Tibial artery (tissue), 4 donors: ENCODE measurements around the gene TMEM87A.

ENCODE experiments used
- DNase-seq, 2 donors: peaks; one replicate each; pipeline ENCODE4 v3.0.0-alpha.2; 2019
- H3K27ac ChIP-seq, 2 donors: fragments of 200-600 bp; sonication (generic) in 1 of 2; 1 replicate in 1 of 2; 2 replicates in 1 of 2; pipeline ENCODE4 v1.5.1; 2018 to 2019; ENCODE audit warnings: mild to moderate bottlenecking in 1 of 2
- H3K27me3 ChIP-seq, 2 donors: fragments of 200-600 bp; sonication (generic) in 1 of 2; one replicate each; pipeline versions ENCODE4 v1.5.1 to v1.6.0; 2016 to 2019
- H3K36me3 ChIP-seq, 3 donors: fragments of 200-600 bp; sonication (generic) in 2 of 3; one replicate each; pipeline ENCODE4 v1.5.1; 2016 to 2019; ENCODE audit warnings: mild to moderate bottlenecking in 2 of 3
- H3K4me1 ChIP-seq, 4 donors: fragments of 200-600 bp; sonication (generic) in 2 of 4; 1 replicate in 3 of 4; 2 replicates in 1 of 4; pipeline ENCODE4 v1.5.1; 2016 to 2019
- H3K4me3 ChIP-seq, 2 donors: fragments of 200-600 bp; sonication (generic) in 1 of 2; 1 replicate in 1 of 2; 2 replicates in 1 of 2; pipeline ENCODE4 v1.5.1; 2018 to 2019; ENCODE audit warnings: mild to moderate bottlenecking in 2 of 2
- H3K9me3 ChIP-seq, 3 donors: fragments of 200-600 bp; sonication (generic) in 1 of 3; one replicate each; pipeline ENCODE4 v1.5.1; 2016 to 2019
- intact Hi-C: fragments of 100-400 bp; cut with DNase I; formaldehyde crosslinking; loops from one replicate; pipeline ENCODE4 v1.15.0; 2023; ENCODE audit warnings: low total_unique reads
- TF ChIP-seq, protein P1 (sequence below), 2 experiments: fragments of 200-600 bp in 1 of 2; fragments of 450-650 bp in 1 of 2; IDR thresholded peaks; one replicate each; pipeline ENCODE4 v1.5.1; 2017 to 2019; ENCODE audit warnings: antibody characterized with exemption in 2 of 2, mild to moderate bottlenecking in 1 of 2, moderate library complexity in 1 of 2

Gene TMEM87A

GRCh38 chr15:42220216-42220615, 53.0 kb downstream of the TMEM87A start:
- no peak for DNase-seq
- Histone ChIP-seq H3K27me3 (no peaks in the 10 kb centered on the region), H3K27ac (no peak overlapping the region), H3K9me3 (no peaks in the 10 kb centered on the region), H3K4me1 (no peaks in the 10 kb centered on the region), H3K36me3 (peaks cover 69 to 97% (median 77%) of the 10 kb centered on the region in 3 donors), H3K4me3 (no peak overlapping the region)
- intact Hi-C loops = no loop called here
- TF ChIP-seq, protein P1, sequence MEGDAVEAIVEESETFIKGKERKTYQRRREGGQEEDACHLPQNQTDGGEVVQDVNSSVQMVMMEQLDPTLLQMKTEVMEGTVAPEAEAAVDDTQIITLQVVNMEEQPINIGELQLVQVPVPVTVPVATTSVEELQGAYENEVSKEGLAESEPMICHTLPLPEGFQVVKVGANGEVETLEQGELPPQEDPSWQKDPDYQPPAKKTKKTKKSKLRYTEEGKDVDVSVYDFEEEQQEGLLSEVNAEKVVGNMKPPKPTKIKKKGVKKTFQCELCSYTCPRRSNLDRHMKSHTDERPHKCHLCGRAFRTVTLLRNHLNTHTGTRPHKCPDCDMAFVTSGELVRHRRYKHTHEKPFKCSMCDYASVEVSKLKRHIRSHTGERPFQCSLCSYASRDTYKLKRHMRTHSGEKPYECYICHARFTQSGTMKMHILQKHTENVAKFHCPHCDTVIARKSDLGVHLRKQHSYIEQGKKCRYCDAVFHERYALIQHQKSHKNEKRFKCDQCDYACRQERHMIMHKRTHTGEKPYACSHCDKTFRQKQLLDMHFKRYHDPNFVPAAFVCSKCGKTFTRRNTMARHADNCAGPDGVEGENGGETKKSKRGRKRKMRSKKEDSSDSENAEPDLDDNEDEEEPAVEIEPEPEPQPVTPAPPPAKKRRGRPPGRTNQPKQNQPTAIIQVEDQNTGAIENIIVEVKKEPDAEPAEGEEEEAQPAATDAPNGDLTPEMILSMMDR (IDR thresholded peaks at IDR 0.05) = no peak

- no peak for DNase-seq
- peaks cover 58 to 89% (median 72%) of the 10 kb centered on the region in 3 donors for H3K36me3 ChIP-seq
- no peak overlapping the region for H3K4me3 ChIP-seq
- H3K4me1 ChIP-seq = no peaks in the 10 kb centered on the region
- no peaks in the 10 kb centered on the region for H3K27me3 ChIP-seq
- TF ChIP-seq, protein P1 (IDR thresholded peaks at IDR 0.05) = no peak
- H3K9me3 ChIP-seq = no peaks in the 10 kb centered on the region
- H3K27ac ChIP-seq = no peak overlapping the region
- intact Hi-C loops = no loop called here
Observed at GRCh38 chr15:42218953-42219592, 54.2 kb downstream of the TMEM87A start.

- intact Hi-C loops = no loop called here
- H3K27me3 ChIP-seq = no peaks in the 10 kb centered on the region
- no peak overlapping the region for H3K27ac ChIP-seq
- peaks cover 43 to 86% (median 72%) of the 10 kb centered on the region in 3 donors for H3K36me3 ChIP-seq
- TF ChIP-seq, protein P1 (IDR thresholded peaks at IDR 0.05) = no peak
- DNase-seq = no peak
- no peaks in the 10 kb centered on the region for H3K4me1 ChIP-seq
- H3K4me3 ChIP-seq = no peak overlapping the region
- no peaks in the 10 kb centered on the region for H3K9me3 ChIP-seq
Observed at GRCh38 chr15:42217568-42217967, 55.7 kb downstream of the TMEM87A start.

GRCh38 chr15:42215913-42216829, 57.1 kb downstream of the TMEM87A start:
- TF ChIP-seq, protein P1 (IDR thresholded peaks at IDR 0.05) = no peak
- no peak for DNase-seq
- Histone ChIP-seq H3K27ac (no peak overlapping the region), H3K4me1 (no peaks in the 10 kb centered on the region), H3K9me3 (no peaks in the 10 kb centered on the region), H3K27me3 (no peaks in the 10 kb centered on the region), H3K4me3 (no peak overlapping the region), H3K36me3 (peaks cover 51 to 88% (median 72%) of the 10 kb centered on the region in 3 donors)
- intact Hi-C loops = no loop called here

- TF ChIP-seq, protein P1 (IDR thresholded peaks at IDR 0.05) = no peak
- Histone ChIP-seq H3K27ac (no peak overlapping the region), H3K36me3 (peaks cover 51 to 88% (median 79%) of the 10 kb centered on the region in 3 donors), H3K4me1 (no peaks in the 10 kb centered on the region), H3K27me3 (no peaks in the 10 kb centered on the region), H3K9me3 (no peaks in the 10 kb centered on the region), H3K4me3 (no peak overlapping the region)
- intact Hi-C loops = no loop called here
- no peak for DNase-seq
Observed at GRCh38 chr15:42214600-42214999, 58.6 kb downstream of the TMEM87A start.
